Psoas muscle (tissue), 8 donors: ENCODE results near the gene FAT2. TPM values are rescaled to one million over a fixed set of nuclear protein-coding genes. Genes with fewer than 3 reads are reported as not detected.

Experiments used
- ATAC-seq, 4 donors: fragments of 200-7000 bp; cut with Tn5 transposase; one replicate each; pipeline ENCODE4 v1.9.1; 2020; ENCODE audit warnings: moderate library complexity in 3 of 4, mild to moderate bottlenecking in 2 of 4
- DNase-seq, 2 donors: peaks; one replicate each; pipeline ENCODE4 v3.0.0-alpha.2; 2020
- H3K27ac ChIP-seq: fragments of 200-600 bp; one replicate; pipeline ENCODE4 v1.8.0; 2022
- H3K27me3 ChIP-seq, 3 donors: fragments of 200-600 bp in 1 of 3; one replicate each; pipeline versions ENCODE4 v1.6.1 to v1.8.0; 2013 to 2022; ENCODE audit warnings: low read length in 2 of 3, mild to moderate bottlenecking in 2 of 3, moderate library complexity in 1 of 3; ENCODE audit not compliant: insufficient read depth in 3 of 3
- H3K36me3 ChIP-seq, 2 donors: fragments of 200-600 bp in 1 of 2; one replicate each; pipeline versions ENCODE4 v1.6.1 to v1.8.0; 2013 to 2022; ENCODE audit warnings: low read depth in 1 of 2, mild to moderate bottlenecking in 1 of 2, moderate library complexity in 1 of 2; ENCODE audit not compliant: insufficient read depth in 1 of 2
- H3K4me1 ChIP-seq: fragments of 200-600 bp; one replicate; pipeline ENCODE4 v1.8.0; 2022
- H3K4me3 ChIP-seq: fragments of 200-600 bp; one replicate; pipeline ENCODE4 v1.8.0; 2022; ENCODE audit warnings: mild to moderate bottlenecking
- H3K9me3 ChIP-seq: fragments of 200-600 bp; one replicate; pipeline ENCODE4 v1.8.0; 2022
- WGBS, 3 donors: extraction: QIAGEN DNeasy Blood & Tissue Kit; methylation state at CpG; one replicate each; pipeline versions ENCODE4 v1.1.6 to v1.1.7; 2013; 5-methylcytosine and 5-hydroxymethylcytosine counted together
- intact Hi-C, 2 donors: fragments of 100-400 bp; cut with DNase I; formaldehyde crosslinking; loops; one replicate each; pipeline versions ENCODE4 v1.11.0 to v1.14.2; 2022
- polyA plus RNA-seq, 3 donors: library from polyadenylated mRNA; stranded (reverse); fragments of 200-250 nt; gene quantifications; one replicate each; pipeline ENCODE4 v1.2.3, GENCODE V29; 2013
- total RNA-seq, 4 donors: library from RNA; stranded (reverse); fragmentation: NEBNext Ultra II Directional in 2 of 4; extraction: Animal tissue kit (Norgen Biotek cat#: 25700) in 2 of 4; gene quantifications; one replicate each; pipeline versions ENCODE4 v1.2.1 to v1.2.4, GENCODE V29; 2021 to 2023
- TF ChIP-seq, protein P1 (sequence below): fragments of 200-600 bp; IDR thresholded peaks from one replicate; pipeline ENCODE4 v1.8.0; 2022; ENCODE audit warnings: antibody characterized with exemption
- donor health status: healthy with polysubstance abuse.
- donor health status: DM: no; HTN: no; CAD: no; lungs with moderate emphysema.
- donor health status: Bipolar disorder and iron deficiency.
- donor health status: healthy.
- donor health status: DM: yes; HTN: yes; CAD: no.
- donor health status: DM: no; HTN: no; CAD: no.
- donor health status: DM: no; HTN: no; CAD: no.
- donor health status: DM: yes; HTN: yes; CAD: no.

Gene FAT2
- total and polyA plus RNA-seq, 7 donors = 0.01 to 0.03 (median 0.02) TPM; not detected in 3

- WGBS, 3 donors = 63 to 76% (median 63%) methylated on average over 6 of the region's 6 CpGs
- DNase-seq (no peak), ATAC-seq (no peak)
- no peaks in the 10 kb centered on the region for H3K36me3 ChIP-seq
- intact Hi-C loops = no loop called here
- no peak overlapping the region for H3K4me3 ChIP-seq
- TF ChIP-seq, protein P1, sequence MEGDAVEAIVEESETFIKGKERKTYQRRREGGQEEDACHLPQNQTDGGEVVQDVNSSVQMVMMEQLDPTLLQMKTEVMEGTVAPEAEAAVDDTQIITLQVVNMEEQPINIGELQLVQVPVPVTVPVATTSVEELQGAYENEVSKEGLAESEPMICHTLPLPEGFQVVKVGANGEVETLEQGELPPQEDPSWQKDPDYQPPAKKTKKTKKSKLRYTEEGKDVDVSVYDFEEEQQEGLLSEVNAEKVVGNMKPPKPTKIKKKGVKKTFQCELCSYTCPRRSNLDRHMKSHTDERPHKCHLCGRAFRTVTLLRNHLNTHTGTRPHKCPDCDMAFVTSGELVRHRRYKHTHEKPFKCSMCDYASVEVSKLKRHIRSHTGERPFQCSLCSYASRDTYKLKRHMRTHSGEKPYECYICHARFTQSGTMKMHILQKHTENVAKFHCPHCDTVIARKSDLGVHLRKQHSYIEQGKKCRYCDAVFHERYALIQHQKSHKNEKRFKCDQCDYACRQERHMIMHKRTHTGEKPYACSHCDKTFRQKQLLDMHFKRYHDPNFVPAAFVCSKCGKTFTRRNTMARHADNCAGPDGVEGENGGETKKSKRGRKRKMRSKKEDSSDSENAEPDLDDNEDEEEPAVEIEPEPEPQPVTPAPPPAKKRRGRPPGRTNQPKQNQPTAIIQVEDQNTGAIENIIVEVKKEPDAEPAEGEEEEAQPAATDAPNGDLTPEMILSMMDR = no peak
- no peaks in the 10 kb centered on the region for H3K4me1 ChIP-seq
- no peak overlapping the region for H3K27ac ChIP-seq
- no peaks in the 10 kb centered on the region for H3K27me3 ChIP-seq
- H3K9me3 ChIP-seq = no peaks in the 10 kb centered on the region
Observed at GRCh38 chr5:151556806-151557205, 34.3 kb downstream of the FAT2 start.

DNA sequence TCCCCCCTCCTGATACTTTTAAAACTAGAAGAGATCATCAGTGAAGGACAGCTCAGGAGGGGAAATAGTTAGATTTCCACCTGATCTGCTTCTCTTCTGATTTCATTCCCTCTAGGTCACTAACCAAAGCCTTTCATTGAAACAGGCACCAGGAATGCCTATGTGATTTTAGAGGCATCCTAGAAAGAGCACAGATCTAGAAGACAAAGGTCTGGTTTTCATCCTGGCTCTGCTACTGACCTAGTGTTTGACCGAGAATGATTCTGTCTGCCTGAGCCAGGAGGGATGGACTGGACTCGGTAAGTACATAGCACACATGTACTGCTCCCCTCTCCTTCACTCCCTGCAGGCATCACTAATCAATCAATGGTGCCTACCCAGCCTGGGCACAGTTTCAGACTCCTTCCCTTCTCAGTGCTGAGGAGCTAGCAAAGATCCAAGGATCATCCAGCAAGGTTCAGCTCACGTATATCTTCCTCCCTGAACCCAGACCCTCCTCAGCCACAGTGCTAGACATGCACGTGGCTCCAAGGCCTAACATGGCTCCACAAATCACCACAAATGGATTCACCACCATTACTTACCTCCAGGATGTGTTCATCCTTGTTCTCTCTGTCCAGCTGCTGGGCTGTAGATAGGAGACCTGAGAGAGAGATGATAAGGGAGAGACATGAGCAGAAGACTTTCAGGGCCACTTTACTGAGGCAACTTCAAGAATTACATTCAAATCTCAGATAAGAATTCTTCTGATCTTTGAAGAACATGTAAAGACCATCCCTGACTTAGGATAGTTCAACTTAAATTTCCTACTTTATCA is 35.2 kb downstream of the FAT2 start:
- Histone ChIP-seq H3K4me1 (no peaks in the 10 kb centered on the region), H3K36me3 (no peaks in the 10 kb centered on the region), H3K27me3 (no peaks in the 10 kb centered on the region), H3K9me3 (no peaks in the 10 kb centered on the region), H3K27ac (no peak overlapping the region), H3K4me3 (no peak overlapping the region)
- no peak for DNase-seq
- intact Hi-C loops = no loop called here
- whole genome bisulfite sequencing, 3 donors = 78 to 81% (median 79%) methylated on average over 4 of the region's 4 CpGs
- ATAC-seq = no peak
- TF ChIP-seq, protein P1 = no peak

GRCh38 chr5:151553695-151554094 is 37.4 kb downstream of the FAT2 start:
- H3K4me1 ChIP-seq = no peaks in the 10 kb centered on the region
- no peaks in the 10 kb centered on the region for H3K36me3 ChIP-seq
- intact Hi-C loops = no loop called here
- no peaks in the 10 kb centered on the region for H3K27me3 ChIP-seq
- no peak for DNase-seq
- no peaks in the 10 kb centered on the region for H3K9me3 ChIP-seq
- H3K27ac ChIP-seq = peak overlapping the region; percentile 15
- H3K4me3 ChIP-seq = no peak overlapping the region
- TF ChIP-seq, protein P1 = no peak
- 41 to 58% (median 46%) methylated on average over 5 of the region's 5 CpGs for WGBS, 3 donors
- ATAC-seq = peak in 3 of 4 donors; percentile 40 to 71 (median 41)

- H3K4me1 ChIP-seq = no peaks in the 10 kb centered on the region
- no peaks in the 10 kb centered on the region for H3K27me3 ChIP-seq
- no peaks in the 10 kb centered on the region for H3K36me3 ChIP-seq
- WGBS, 3 donors = 92 to 94% (median 93%) methylated on average over 10 of the region's 10 CpGs
- ATAC-seq (peak in 1 of 4 donors; percentile 7), DNase-seq (no peak)
- TF ChIP-seq, protein P1 = no peak
- peak overlapping the region; percentile 15 for H3K27ac ChIP-seq
- H3K4me3 ChIP-seq = no peak overlapping the region
- intact Hi-C loops = no loop called here
- no peaks in the 10 kb centered on the region for H3K9me3 ChIP-seq
Observed at GRCh38 chr5:151553130-151553670, 37.9 kb downstream of the FAT2 start.
